Adrenal gland (tissue), 12 donors: ENCODE data around the gene CEP112. TPM values are rescaled to one million over a fixed set of nuclear protein-coding genes. Genes with fewer than 3 reads are reported as not detected.

Experiments
- DNase-seq, 7 donors: peaks; one replicate each; pipeline ENCODE4 v3.0.0-alpha.2; 2019 to 2020
- H3K27ac ChIP-seq, 5 donors: fragments of 200-600 bp; sonication (generic) in 4 of 5; 1 replicate in 3 of 5; 2 replicates in 2 of 5; pipeline versions ENCODE4 v1.5.1 to v1.8.0; 2016 to 2020; ENCODE audit warnings: mild to moderate bottlenecking in 1 of 5
- H3K27me3 ChIP-seq: fragments of 200-600 bp; 2 replicates; pipeline ENCODE4 v1.8.0; 2021
- H3K36me3 ChIP-seq, 2 donors: fragments of 200-600 bp; replicated peaks in 1 of 2; 1 replicate in 1 of 2; 2 replicates in 1 of 2; pipeline versions ENCODE4 v1.5.1 to v1.8.0; 2018 to 2022
- H3K4me1 ChIP-seq, 2 donors: fragments of 200-600 bp; replicated peaks in 1 of 2; 1 replicate in 1 of 2; 2 replicates in 1 of 2; pipeline versions ENCODE4 v1.5.1 to v1.8.0; 2018 to 2021
- H3K4me3 ChIP-seq, 4 donors: fragments of 200-600 bp; sonication (generic) in 3 of 4; one replicate each; pipeline ENCODE4 v1.5.1; 2016 to 2018
- H3K9me3 ChIP-seq, 3 donors: fragments of 200-600 bp; sonication (generic) in 1 of 3; replicated peaks in 1 of 3; 1 replicate in 2 of 3; 2 replicates in 1 of 3; pipeline versions ENCODE4 v1.5.1 to v1.8.0; 2016 to 2021
- POLR2A ChIP-seq, 2 donors: fragments of 450-650 bp; IDR thresholded peaks; one replicate each; pipeline ENCODE4 v1.6.1; 2017; ENCODE audit warnings: antibody characterized with exemption in 2 of 2, mild to moderate bottlenecking in 2 of 2, moderate library complexity in 1 of 2
- WGBS, 4 donors: extraction: QIAGEN DNeasy Blood & Tissue Kit in 2 of 4; methylation state at CpG; one replicate each; pipeline versions ENCODE4 v1.1.5 to v1.1.7; 2013 to 2017; 5-methylcytosine and 5-hydroxymethylcytosine counted together
- intact Hi-C, 2 donors: fragments of 100-400 bp; cut with DNase I; formaldehyde crosslinking; loops; one replicate each; pipeline versions ENCODE4 v1.14.1 to v1.15.0; 2022 to 2023
- polyA plus RNA-seq, 3 donors: library from polyadenylated mRNA; stranded (reverse); fragments of 200-250 nt in 2 of 3; fragments of 350-450 nt in 1 of 3; fragmentation: Illumina TruSeq in 1 of 3; extraction: RNeasy Lipid Tissue Mini Kit (QIAGEN cat#74804) in 1 of 3; gene quantifications; one replicate each; pipeline ENCODE4 v1.2.3, GENCODE V29; 2013 to 2014
- total RNA-seq, 9 donors: library from RNA; depleted of rRNA in 4 of 9; stranded (reverse); fragments of >200 nt in 4 of 9; fragments of 120-200 nt in 1 of 9; fragmentation: NEBNext Ultra II Directional in 1 of 9; extraction: Animal tissue kit (Norgen Biotek cat#: 25700) in 1 of 9; gene quantifications; one replicate each; pipeline versions ENCODE4 v1.1.0 to v1.2.4, GENCODE V29; 2013 to 2023
- TF ChIP-seq, protein P1 (sequence below), 6 experiments: fragments of 450-650 bp in 4 of 6; fragments of 200-600 bp in 2 of 6; sonication (generic) in 1 of 6; IDR thresholded peaks; 1 replicate in 5 of 6; 2 replicates in 1 of 6; pipeline versions ENCODE4 v1.5.1 to v1.8.0; 2016 to 2021; ENCODE audit warnings: antibody characterized with exemption in 6 of 6, mild to moderate bottlenecking in 2 of 6, moderate library complexity in 1 of 6
- donor health status: healthy with polysubstance abuse.
- donor health status: Bipolar disorder and iron deficiency.
- donor health status: DM: yes; HTN: yes; CAD: no.
- donor health status: DM: no; HTN: no; CAD: no.
- donor health status: DM: no; HTN: no; CAD: no.
- donor health status: DM: yes; HTN: yes; CAD: no.

CEP112 gene
- total and polyA plus RNA-seq, 12 donors = 4.2 to 24.1 (median 9.6) TPM

DNA sequence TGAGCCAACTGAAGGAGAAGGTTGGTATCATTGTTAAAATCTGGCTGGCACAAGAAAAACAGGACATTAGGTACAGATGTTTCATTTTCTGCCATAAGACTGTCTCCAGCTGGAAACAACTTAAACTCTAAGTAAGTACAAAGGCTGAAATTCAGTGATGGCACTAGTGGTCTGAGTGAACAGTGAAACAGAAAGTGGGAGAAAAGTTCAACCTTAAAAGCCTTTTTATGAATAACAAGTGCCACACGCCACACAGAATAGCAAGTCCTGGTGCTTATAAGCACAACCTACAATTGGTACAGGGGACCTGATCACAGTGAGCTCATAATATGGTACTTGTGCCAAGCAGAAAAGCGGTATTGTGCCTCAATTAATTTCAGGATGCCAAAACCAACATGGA is 56.7 kb downstream of the CEP112 start:
- intact Hi-C loops = no loop called here
- no peak for TF ChIP-seq POLR2A (IDR thresholded peaks at IDR 0.05)
- TF ChIP-seq, protein P1, sequence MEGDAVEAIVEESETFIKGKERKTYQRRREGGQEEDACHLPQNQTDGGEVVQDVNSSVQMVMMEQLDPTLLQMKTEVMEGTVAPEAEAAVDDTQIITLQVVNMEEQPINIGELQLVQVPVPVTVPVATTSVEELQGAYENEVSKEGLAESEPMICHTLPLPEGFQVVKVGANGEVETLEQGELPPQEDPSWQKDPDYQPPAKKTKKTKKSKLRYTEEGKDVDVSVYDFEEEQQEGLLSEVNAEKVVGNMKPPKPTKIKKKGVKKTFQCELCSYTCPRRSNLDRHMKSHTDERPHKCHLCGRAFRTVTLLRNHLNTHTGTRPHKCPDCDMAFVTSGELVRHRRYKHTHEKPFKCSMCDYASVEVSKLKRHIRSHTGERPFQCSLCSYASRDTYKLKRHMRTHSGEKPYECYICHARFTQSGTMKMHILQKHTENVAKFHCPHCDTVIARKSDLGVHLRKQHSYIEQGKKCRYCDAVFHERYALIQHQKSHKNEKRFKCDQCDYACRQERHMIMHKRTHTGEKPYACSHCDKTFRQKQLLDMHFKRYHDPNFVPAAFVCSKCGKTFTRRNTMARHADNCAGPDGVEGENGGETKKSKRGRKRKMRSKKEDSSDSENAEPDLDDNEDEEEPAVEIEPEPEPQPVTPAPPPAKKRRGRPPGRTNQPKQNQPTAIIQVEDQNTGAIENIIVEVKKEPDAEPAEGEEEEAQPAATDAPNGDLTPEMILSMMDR (IDR thresholded peaks at IDR 0.05) = no peak
- no peaks in the 10 kb centered on the region for H3K9me3 ChIP-seq
- no peak overlapping the region for H3K4me3 ChIP-seq
- DNase-seq = no peak
- H3K4me1 ChIP-seq = no peaks in the 10 kb centered on the region
- no peak overlapping the region for H3K27ac ChIP-seq
- 76 to 86% (median 79%) methylated on average over 2 of the region's 2 CpGs for WGBS, 4 donors
- H3K36me3 ChIP-seq = no peaks in the 10 kb centered on the region
- H3K27me3 ChIP-seq = no peaks in the 10 kb centered on the region

DNA sequence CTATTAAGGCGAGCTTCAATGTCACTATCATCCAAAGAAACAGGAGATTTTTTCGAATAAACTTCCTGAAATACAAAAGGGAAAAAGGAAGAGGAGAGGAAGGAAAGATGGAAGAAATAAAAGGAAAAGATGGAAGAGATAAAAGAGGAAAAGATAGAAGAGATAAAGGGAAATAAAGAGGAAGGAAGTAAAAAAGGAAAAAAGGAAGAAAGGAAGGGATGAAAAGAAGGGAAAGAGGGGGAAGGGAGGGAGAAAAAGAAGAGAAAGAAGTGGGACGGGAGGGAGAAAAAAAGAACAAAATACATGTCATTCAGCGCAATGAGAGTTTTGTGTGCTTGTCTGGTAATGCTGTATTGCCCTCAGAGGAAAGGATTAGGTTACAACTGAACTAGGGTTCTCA is 62.2 kb downstream of the CEP112 start:
- intact Hi-C loops = no loop called here
- no peaks in the 10 kb centered on the region for H3K27me3 ChIP-seq
- no peak for DNase-seq
- WGBS, 4 donors = 92 to 97% (median 95%) methylated on average over 4 of the region's 4 CpGs
- no peak overlapping the region for H3K27ac ChIP-seq
- TF ChIP-seq, protein P1 (IDR thresholded peaks at IDR 0.05) = no peak
- TF ChIP-seq POLR2A (IDR thresholded peaks at IDR 0.05) = no peak
- H3K9me3 ChIP-seq = no peaks in the 10 kb centered on the region
- H3K4me3 ChIP-seq = no peak overlapping the region
- H3K36me3 ChIP-seq = no peaks in the 10 kb centered on the region
- H3K4me1 ChIP-seq = no peaks in the 10 kb centered on the region

DNA sequence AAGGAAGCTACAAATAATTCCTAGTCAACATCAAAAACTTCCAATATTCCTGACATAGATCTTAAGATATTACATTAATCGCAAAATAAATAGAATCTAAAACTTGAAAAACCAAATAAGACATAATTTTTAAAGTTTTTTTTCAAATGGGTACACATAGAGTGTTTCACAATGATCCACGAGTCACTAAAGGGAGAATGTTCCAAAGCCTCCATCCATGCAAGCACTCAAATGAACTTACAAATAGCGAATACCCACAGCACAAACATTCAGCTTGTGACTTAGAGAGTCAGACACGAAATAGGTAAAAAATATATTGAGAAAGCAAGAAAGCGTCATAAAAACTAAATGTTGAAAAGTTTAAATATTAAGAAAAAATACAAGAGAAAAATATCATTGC is 65.7 kb downstream of the CEP112 start:
- intact Hi-C loops = no loop called here
- H3K4me3 ChIP-seq = no peak overlapping the region
- WGBS, 4 donors = 93 to 97% (median 95%) methylated on average over 5 of the region's 5 CpGs
- DNase-seq = no peak
- TF ChIP-seq, protein P1 (IDR thresholded peaks at IDR 0.05) = no peak
- TF ChIP-seq POLR2A (IDR thresholded peaks at IDR 0.05) = no peak
- no peaks in the 10 kb centered on the region for H3K9me3 ChIP-seq
- H3K36me3 ChIP-seq = no peaks in the 10 kb centered on the region
- no peaks in the 10 kb centered on the region for H3K27me3 ChIP-seq
- no peak overlapping the region for H3K27ac ChIP-seq
- H3K4me1 ChIP-seq = no peaks in the 10 kb centered on the region

DNA sequence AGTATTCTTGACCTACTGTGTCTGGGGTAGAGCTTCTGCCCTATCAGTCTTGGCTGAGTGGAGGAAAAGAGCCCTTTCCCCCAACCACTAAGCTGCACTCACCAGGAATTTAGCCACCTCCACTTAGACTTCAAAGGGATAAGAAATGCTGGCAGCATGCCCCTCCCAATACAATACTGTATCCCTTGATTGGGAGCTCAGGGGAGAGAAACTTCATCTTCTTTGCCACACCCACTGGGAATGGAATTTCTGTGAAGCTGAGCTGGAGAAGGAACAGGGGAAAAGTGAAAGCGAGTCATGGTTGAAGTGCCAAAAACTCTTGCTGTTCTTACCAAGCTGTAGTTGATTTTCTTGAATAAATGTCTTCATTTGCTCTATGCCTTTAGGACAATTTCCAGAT is 68.8 kb downstream of the CEP112 start:
- Histone ChIP-seq H3K4me1 (no peaks in the 10 kb centered on the region), H3K9me3 (no peaks in the 10 kb centered on the region), H3K27ac (no peak overlapping the region), H3K4me3 (no peak overlapping the region), H3K27me3 (no peaks in the 10 kb centered on the region), H3K36me3 (no peaks in the 10 kb centered on the region)
- intact Hi-C loops = no loop called here
- no peak for DNase-seq
- 85 to 100% (median 94%) methylated on average over 1 of the region's 1 CpG for WGBS, 4 donors
- TF ChIP-seq, protein P1 (IDR thresholded peaks at IDR 0.05) = no peak
- TF ChIP-seq POLR2A (IDR thresholded peaks at IDR 0.05) = no peak
